Panc1 (cell line): ENCODE data around the gene EIF3J.

Source experiments
- CTCF ChIP-seq: fragments of 450-650 bp; IDR thresholded peaks from 2 replicates; pipeline ENCODE4 v1.5.1; 2017; ENCODE audit warnings: mild to moderate bottlenecking
- POLR2AphosphoS5 ChIP-seq: IDR thresholded peaks from 2 replicates; pipeline ENCODE4 v1.6.1; 2012; ENCODE audit warnings: mild to moderate bottlenecking, low read depth, low read length, moderate library complexity
- REST ChIP-seq, 2 experiments: IDR thresholded peaks; 2 replicates each; pipeline ENCODE4 v1.6.1; 2011 to 2012; ENCODE audit warnings: low read depth in 2 of 2, control low read depth in 1 of 2, low read length in 1 of 2, mild to moderate bottlenecking in 1 of 2, moderate library complexity in 1 of 2; ENCODE audit not compliant: insufficient read depth in 1 of 2
- SIN3A ChIP-seq: IDR thresholded peaks from 2 replicates; pipeline ENCODE4 v1.6.1; 2012; ENCODE audit warnings: low read depth, mild to moderate bottlenecking, low read length, moderate library complexity, borderline replicate concordance; ENCODE audit not compliant: insufficient read depth
- TCF7L2 ChIP-seq: IDR thresholded peaks from 2 replicates; pipeline ENCODE4 v1.6.1; 2011; ENCODE audit warnings: mild to moderate bottlenecking, low read depth, low read length, inconsistent platforms

DNA sequence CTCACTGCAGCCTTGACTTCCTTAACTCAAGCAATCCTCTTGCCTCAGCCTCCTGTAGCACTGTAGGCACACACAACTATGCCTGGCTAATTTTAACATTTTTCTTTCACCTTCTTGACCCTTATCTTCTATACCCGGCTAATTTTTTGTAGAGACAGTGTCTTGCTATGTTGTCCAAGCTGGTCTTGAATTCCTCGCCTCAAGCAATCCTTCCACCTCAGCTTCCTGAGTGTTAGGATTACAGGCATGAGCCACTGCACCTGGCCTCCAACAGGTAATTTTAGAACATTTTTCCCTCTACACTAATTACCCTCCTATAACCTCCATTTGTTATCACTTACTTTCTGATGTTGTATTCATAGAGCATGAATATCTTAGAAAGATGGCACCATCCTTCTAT lies 66.2 kb downstream of the EIF3J start:
- no peak for TF ChIP-seq CTCF
- no peak for TF ChIP-seq REST (IDR thresholded peaks at IDR 0.05; ENCODE audit: insufficient read depth in 1 of 2, low read depth in 2 of 2, low read length in 1 of 2)
- no peak for TF ChIP-seq SIN3A
- no peak for TF ChIP-seq POLR2AphosphoS5
- TF ChIP-seq TCF7L2: no peak
